Measurements from ENCODE around the gene MAGEB10. TPM values are rescaled to one million over a fixed set of nuclear protein-coding genes. Genes with fewer than 3 reads are reported as not detected.

Gene MAGEB10, protein sequence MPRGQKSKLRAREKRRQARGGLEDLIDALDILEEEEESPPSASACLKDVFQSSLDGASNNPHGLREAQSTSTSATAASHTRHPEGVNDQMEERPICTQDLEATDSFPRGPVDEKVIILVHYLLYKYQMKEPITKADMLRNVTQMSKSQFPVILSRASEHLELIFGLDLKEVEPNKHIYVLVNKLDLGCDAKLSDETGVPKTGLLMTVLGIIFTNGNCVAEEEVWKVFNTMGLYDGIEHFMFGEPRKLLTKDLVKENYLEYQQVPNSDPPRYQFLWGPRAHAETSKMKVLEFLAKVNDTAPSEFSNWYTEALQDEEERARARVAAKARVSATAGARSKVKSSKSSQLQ
- total RNA-seq: not detected in 2 replicates

DNA sequence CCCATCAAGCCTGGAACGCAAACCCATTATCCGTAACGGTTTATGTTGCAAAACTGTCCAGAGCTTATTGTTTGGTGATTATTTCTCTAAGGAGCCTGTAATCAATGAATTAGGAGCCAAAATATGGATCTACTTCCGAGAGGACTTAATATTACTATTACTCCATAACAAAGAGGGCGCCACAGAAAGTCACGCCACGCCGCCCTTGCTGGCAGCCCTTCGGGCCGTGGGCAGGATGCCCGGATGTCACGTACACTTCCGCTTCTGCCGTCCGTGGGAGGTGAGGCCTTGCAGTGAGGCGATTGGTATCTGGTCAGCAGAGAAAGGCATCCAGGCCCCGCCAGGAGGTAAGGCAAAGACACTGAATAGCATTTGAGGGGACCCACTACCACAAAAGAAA lies at the start of gene MAGEB10:
Gene MAGEB10, plus strand, starts transcription at position 301 of the 400 bp plus-strand sequence. CDS start 13,317 bp downstream, outside the sequence.

Other genes with a start within 250 kb of the MAGEB10 start
- gene DCAF8L2, start 217.6 kb upstream of the MAGEB10 start, total RNA-seq: not detected in 2 replicates
- not detected in 2 replicates for gene DCAF8L1, start 173.5 kb downstream of the MAGEB10 start, total RNA-seq

All from smooth muscle cell of the umbilical artery (primary cell).